ENCODE data around the gene MARCHF4.

DNA sequence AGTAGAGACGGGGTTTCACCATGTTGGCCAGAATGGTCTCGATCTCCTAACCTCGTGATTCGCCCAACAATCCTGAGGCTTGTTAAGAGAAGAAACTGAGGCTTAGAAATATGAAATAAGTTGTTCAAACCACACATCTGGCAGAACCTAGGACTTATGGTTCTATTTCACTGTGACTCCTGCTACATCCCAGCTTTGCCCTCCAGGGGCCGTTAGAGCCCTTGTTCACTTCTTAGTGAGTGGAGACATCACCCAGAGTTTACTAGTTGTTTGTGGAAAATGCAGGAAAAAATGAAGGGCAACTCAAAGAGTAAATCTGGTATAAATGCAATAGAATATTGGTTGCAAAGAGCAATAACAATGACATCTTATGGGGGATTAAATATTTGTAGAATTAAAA lies 43.9 kb downstream of the MARCHF4 start:
- TF ChIP-seq, protein P1, sequence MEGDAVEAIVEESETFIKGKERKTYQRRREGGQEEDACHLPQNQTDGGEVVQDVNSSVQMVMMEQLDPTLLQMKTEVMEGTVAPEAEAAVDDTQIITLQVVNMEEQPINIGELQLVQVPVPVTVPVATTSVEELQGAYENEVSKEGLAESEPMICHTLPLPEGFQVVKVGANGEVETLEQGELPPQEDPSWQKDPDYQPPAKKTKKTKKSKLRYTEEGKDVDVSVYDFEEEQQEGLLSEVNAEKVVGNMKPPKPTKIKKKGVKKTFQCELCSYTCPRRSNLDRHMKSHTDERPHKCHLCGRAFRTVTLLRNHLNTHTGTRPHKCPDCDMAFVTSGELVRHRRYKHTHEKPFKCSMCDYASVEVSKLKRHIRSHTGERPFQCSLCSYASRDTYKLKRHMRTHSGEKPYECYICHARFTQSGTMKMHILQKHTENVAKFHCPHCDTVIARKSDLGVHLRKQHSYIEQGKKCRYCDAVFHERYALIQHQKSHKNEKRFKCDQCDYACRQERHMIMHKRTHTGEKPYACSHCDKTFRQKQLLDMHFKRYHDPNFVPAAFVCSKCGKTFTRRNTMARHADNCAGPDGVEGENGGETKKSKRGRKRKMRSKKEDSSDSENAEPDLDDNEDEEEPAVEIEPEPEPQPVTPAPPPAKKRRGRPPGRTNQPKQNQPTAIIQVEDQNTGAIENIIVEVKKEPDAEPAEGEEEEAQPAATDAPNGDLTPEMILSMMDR (conservative IDR thresholded peaks at IDR 0.05) = no peak
- no peak for TF ChIP-seq EZH2 (IDR thresholded peaks at IDR 0.05; ENCODE audit: low read depth)

Measured in PC-9 (cell line).